BLaER1 (cell line): ENCODE results near the gene SMC2.

ENCODE experiments used
- H3K27ac ChIP-seq: shearing (Covaris generic); formaldehyde crosslinking; 2 replicates; pipeline ENCODE4 v1.8.1; 2022
- H3K27me3 ChIP-seq: shearing (Covaris generic); formaldehyde crosslinking; 2 replicates; pipeline ENCODE4 v1.8.1; 2022
- H3K36me3 ChIP-seq: shearing (Covaris generic); formaldehyde crosslinking; 2 replicates; pipeline ENCODE4 v1.8.1; 2022
- H3K4me1 ChIP-seq: shearing (Covaris generic); formaldehyde crosslinking; 2 replicates; pipeline ENCODE4 v1.8.1; 2022
- H3K4me2 ChIP-seq: shearing (Covaris generic); formaldehyde crosslinking; 2 replicates; pipeline ENCODE4 v1.8.1; 2022
- H3K4me3 ChIP-seq: shearing (Covaris generic); formaldehyde crosslinking; 2 replicates; pipeline ENCODE4 v1.8.1; 2022
- H3K9ac ChIP-seq: shearing (Covaris generic); formaldehyde crosslinking; 2 replicates; pipeline ENCODE4 v1.8.1; 2022
- H3K9me3 ChIP-seq: shearing (Covaris generic); formaldehyde crosslinking; 2 replicates; pipeline ENCODE4 v1.8.1; 2022
- H4K20me1 ChIP-seq: shearing (Covaris generic); formaldehyde crosslinking; 2 replicates; pipeline ENCODE4 v1.8.1; 2022
- Cebpa-rat ChIP-seq: shearing (Covaris generic); IDR thresholded peaks from 2 replicates; pipeline ENCODE4 v1.8.1; 2022

The SMC2 gene

DNA sequence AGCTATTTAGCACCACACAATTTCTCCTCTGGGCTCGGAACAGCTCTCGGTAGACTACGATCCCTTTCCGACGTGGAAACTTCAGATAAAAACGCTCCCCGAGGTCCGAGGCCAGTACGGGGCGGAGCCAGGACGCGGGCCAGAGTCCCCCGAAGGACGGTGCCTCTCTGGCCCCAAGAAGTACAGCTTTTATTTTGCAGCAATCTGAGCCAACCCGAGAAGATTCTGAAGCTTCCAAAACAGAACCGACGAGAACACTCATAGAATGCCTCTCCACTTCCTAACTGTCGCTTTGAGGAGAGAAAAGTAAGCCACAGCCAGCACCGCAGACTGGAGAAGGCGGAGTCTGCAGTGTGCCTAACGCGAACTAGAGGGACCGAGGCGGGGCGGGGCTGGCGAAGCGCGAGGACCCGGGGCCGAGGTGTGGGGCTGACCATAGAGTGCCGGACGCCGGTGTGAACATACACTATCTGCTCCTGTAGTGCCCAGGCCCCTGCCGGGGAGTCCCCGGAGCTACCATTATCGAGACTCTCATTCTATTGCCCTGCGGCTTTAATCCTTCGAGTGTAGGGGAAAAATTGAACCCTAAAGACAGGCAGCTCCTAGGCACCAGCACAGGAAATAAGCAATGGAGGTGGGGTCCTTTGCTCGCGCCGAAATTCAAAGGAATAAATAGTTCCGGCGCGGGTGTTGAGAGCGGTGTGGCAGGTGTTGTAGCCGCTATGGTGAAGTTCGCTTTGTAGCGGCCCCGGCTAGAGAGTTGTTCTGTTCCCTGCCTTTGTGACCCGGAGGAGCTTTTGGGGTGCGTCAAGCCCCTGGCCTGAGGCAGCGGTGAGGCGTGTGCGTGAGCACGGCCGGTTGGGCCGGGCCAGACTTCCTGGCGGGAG is at the start of gene SMC2:
Gene SMC2 (plus strand): TSS at position 663 of the 887 bp plus-strand sequence. CDS start 1,076 bp downstream, outside the sequence.
- H3K9ac ChIP-seq: peak within 1 kb of the TSS; percentile 97
- no peaks in the 10 kb centered on the region for H3K27me3 ChIP-seq
- no peaks in the 10 kb centered on the region for H4K20me1 ChIP-seq
- no peak for TF ChIP-seq Cebpa-rat
- H3K4me2 ChIP-seq: peak within 1 kb of the TSS; percentile 81
- H3K36me3 ChIP-seq: peaks cover 12% of the 10 kb centered on the region; the same call in 1 of the 2 replicates
- H3K27ac ChIP-seq: peak within 1 kb of the TSS; percentile 98
- peaks cover 52% of the 10 kb centered on the region for H3K4me1 ChIP-seq
- peak within 1 kb of the TSS; percentile 82 for H3K4me3 ChIP-seq
- H3K9me3 ChIP-seq: no peaks in the 10 kb centered on the region

DNA sequence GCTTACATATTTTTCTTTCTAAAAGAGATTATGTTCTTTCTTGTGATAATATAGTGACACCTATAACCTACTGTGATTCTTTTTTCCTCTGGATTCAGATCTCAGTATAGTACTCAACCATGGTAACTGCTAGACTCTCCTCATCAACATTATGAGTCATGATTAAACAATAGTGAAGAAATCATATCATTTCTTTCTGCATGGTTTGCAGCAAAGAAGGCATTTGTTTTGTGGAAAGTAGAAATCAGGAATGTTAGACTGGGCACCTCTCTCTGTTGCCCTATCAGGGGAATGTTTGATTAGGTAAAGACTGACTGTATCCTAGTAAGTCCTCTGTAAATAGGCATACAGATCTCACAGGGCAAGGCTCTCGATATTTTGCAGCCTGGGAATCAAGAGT is 25.6 kb upstream of the SMC2 start:
- no peaks in the 10 kb centered on the region for H3K9me3 ChIP-seq
- H3K36me3 ChIP-seq: no peaks in the 10 kb centered on the region
- no peak for TF ChIP-seq Cebpa-rat
- no peak overlapping the region for H3K27ac ChIP-seq
- no peaks in the 10 kb centered on the region for H3K4me1 ChIP-seq
- no peak overlapping the region for H3K9ac ChIP-seq
- no peak overlapping the region for H3K4me3 ChIP-seq
- H4K20me1 ChIP-seq: no peaks in the 10 kb centered on the region
- H3K27me3 ChIP-seq: no peaks in the 10 kb centered on the region
- no peak overlapping the region for H3K4me2 ChIP-seq

- no peaks in the 10 kb centered on the region for H3K9me3 ChIP-seq
- no peak overlapping the region for H3K4me2 ChIP-seq
- H3K4me1 ChIP-seq: no peaks in the 10 kb centered on the region
- no peak overlapping the region for H3K4me3 ChIP-seq
- H3K9ac ChIP-seq: no peak overlapping the region
- no peak overlapping the region for H3K27ac ChIP-seq
- no peak for TF ChIP-seq Cebpa-rat
- H3K36me3 ChIP-seq: no peaks in the 10 kb centered on the region
- no peaks in the 10 kb centered on the region for H3K27me3 ChIP-seq
- H4K20me1 ChIP-seq: no peaks in the 10 kb centered on the region
Measured at GRCh38 chr9:104069288-104069687, 24.8 kb upstream of the SMC2 start.

DNA sequence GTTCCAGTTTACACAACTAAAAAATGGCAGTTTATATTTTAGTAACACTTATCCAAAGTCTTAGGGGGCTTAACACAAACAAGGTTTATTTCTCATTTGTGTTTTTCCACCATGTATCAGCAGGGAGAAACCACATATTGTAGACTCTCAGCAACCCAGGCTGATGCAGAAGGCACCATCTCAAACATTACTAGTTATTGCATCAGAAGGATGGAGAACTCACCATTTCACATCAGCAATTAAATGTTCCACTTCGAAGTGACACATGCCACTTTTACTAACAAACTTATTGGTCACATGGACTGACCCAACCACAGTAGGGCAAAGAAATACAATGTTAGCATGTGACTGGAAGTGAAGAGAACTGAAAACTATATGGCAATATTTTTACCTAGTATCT is 22.5 kb upstream of the SMC2 start:
- H3K4me2 ChIP-seq: no peak overlapping the region
- no peaks in the 10 kb centered on the region for H3K36me3 ChIP-seq
- no peak overlapping the region for H3K9ac ChIP-seq
- H4K20me1 ChIP-seq: no peaks in the 10 kb centered on the region
- H3K27ac ChIP-seq: no peak overlapping the region
- H3K27me3 ChIP-seq: no peaks in the 10 kb centered on the region
- H3K4me1 ChIP-seq: no peaks in the 10 kb centered on the region
- H3K9me3 ChIP-seq: no peaks in the 10 kb centered on the region
- no peak overlapping the region for H3K4me3 ChIP-seq
- no peak for TF ChIP-seq Cebpa-rat

GRCh38 chr9:104073098-104073769 is 20.9 kb upstream of the SMC2 start:
- Histone ChIP-seq H3K36me3 (no peaks in the 10 kb centered on the region), H4K20me1 (no peaks in the 10 kb centered on the region), H3K9ac (no peak overlapping the region), H3K4me1 (no peaks in the 10 kb centered on the region), H3K4me2 (no peak overlapping the region), H3K27ac (no peak overlapping the region), H3K9me3 (no peaks in the 10 kb centered on the region), H3K4me3 (no peak overlapping the region), H3K27me3 (no peaks in the 10 kb centered on the region)
- no peak for TF ChIP-seq Cebpa-rat

DNA sequence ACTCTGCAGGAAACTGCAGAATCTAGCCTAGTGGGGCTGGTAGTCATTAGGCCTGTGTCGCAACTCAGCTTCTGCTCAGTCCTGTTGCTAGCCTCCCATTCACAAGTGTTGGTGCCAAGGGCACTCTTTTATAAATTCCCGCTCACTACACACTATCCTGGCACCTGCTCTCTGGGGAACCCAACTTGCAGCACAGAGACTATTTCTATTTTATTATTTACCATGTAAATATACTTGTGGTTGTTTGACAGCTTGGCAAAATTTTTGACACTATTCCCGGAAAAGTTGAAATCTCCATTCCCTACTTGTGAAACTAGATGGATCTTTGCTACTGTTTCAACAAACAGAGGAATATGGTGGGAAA is 20.4 kb upstream of the SMC2 start:
- no peaks in the 10 kb centered on the region for H3K27me3 ChIP-seq
- no peak overlapping the region for H3K4me2 ChIP-seq
- no peak overlapping the region for H3K4me3 ChIP-seq
- H3K9ac ChIP-seq: no peak overlapping the region
- no peak overlapping the region for H3K27ac ChIP-seq
- H3K4me1 ChIP-seq: no peaks in the 10 kb centered on the region
- no peak for TF ChIP-seq Cebpa-rat
- peaks cover 4% of the 10 kb centered on the region; the same call in 1 of the 2 replicates for H3K9me3 ChIP-seq
- no peaks in the 10 kb centered on the region for H3K36me3 ChIP-seq
- no peaks in the 10 kb centered on the region for H4K20me1 ChIP-seq

DNA sequence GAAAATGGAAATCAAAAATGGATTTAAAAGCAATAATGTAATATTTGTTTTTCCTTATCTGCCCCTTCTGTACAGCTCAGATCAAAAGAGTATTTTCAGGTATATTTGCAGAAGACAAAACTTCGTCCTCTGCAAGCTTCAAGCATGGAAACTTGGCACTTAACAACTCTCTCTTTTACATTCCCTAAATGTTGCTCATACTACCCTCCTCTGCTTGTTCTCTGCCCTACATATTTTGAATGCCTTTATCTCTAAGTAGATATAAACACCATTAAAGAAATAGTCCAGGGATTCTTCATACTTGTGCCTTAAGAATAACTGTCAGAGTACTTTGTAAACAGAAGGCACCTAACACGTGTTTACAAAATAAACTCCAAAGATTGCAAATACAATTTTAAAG is 19.2 kb upstream of the SMC2 start:
- H3K9me3 ChIP-seq: peaks cover 14% of the 10 kb centered on the region
- no peak overlapping the region for H3K9ac ChIP-seq
- no peak for TF ChIP-seq Cebpa-rat
- no peaks in the 10 kb centered on the region for H3K4me1 ChIP-seq
- H3K4me3 ChIP-seq: no peak overlapping the region
- no peak overlapping the region for H3K27ac ChIP-seq
- no peak overlapping the region for H3K4me2 ChIP-seq
- no peaks in the 10 kb centered on the region for H4K20me1 ChIP-seq
- H3K36me3 ChIP-seq: no peaks in the 10 kb centered on the region
- no peaks in the 10 kb centered on the region for H3K27me3 ChIP-seq

DNA sequence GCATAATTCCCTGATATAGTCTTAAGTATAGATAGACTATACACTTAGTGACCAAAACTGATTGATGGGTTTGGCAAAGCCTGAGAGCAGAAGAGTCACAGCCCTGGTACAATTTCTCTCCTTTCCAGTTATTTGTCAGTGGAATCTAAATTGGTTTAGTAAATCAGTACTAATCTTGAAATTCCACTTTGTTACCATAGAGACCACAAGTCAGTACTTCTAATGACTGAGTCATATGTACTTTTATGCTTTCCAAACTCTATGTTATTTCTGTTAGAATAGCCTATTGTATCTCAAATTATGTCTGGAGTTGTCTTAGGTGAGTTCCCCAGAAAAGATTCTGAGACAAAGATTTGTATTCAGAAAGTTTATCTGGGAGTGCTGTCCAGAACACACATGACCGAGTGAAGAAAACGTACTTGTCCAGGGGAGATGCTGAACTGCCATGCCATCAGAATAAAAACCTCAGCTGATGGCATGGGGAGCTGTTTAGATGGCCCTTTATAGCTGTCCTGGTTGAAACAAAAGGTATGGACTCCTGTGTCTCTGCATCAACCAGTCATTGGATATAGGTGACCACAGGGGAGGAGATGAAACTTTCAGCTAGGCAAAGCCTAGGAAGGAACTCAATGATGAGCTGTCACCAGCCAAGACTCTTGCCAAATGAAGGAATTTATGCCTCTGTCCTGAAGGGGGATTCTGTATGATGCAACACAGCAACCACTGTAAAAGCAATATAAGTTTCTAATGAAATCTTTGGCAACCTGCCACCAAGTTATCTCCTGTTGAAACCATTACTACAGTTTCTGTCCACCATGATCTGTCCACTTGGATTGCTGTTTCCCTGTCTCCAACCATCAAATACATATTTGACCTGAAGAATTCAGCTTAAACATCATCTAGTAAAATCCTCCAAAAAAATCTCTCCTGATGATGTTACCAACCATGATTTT is 18.0 kb upstream of the SMC2 start:
- Histone ChIP-seq H3K9ac (no peak overlapping the region), H3K4me1 (no peaks in the 10 kb centered on the region), H3K27ac (no peak overlapping the region), H3K4me2 (no peak overlapping the region), H3K9me3 (peaks cover 24% of the 10 kb centered on the region), H3K36me3 (no peaks in the 10 kb centered on the region), H4K20me1 (no peaks in the 10 kb centered on the region), H3K27me3 (no peaks in the 10 kb centered on the region), H3K4me3 (no peak overlapping the region)
- TF ChIP-seq Cebpa-rat: no peak

GRCh38 chr9:104078596-104078995 is 15.5 kb upstream of the SMC2 start:
- no peaks in the 10 kb centered on the region for H3K4me1 ChIP-seq

More at GRCh38 chr9:104078596-104078995, 15.5 kb upstream of the SMC2 start:
- H3K27ac ChIP-seq: no peak overlapping the region
- H3K9ac ChIP-seq: no peak overlapping the region
- no peaks in the 10 kb centered on the region for H4K20me1 ChIP-seq
- H3K27me3 ChIP-seq: no peaks in the 10 kb centered on the region
- no peak overlapping the region for H3K4me3 ChIP-seq
- TF ChIP-seq Cebpa-rat: no peak
- no peaks in the 10 kb centered on the region for H3K36me3 ChIP-seq
- no peak overlapping the region for H3K4me2 ChIP-seq
- H3K9me3 ChIP-seq: peaks cover 35% of the 10 kb centered on the region
